NOMO-1 treated with DMSO at 0.1 percent for 48 hours (cell line): ENCODE data around the gene NANOGP8.
"Not testable (repeated sequence)": the region's sequence is repeated elsewhere in the genome, so short reads cannot be mapped to it uniquely, and the experiment has no call there.

ENCODE experiments used
- DNase-seq: peaks from one replicate; lab custom pipeline; 2025; ENCODE audit not compliant: unreplicated experiment; lab: John Stamatoyannopoulos, UW

Gene NANOGP8

GRCh38 chr15:35085176-35085919 lies at the start of gene NANOGP8:
Gene NANOGP8 (minus strand): TSS chr15:35085295. CDS start chr15:35085110, 185 bp downstream.
- DNase-seq, result not testable (repeated sequence)

GRCh38 chr15:35134299-35134698 lies 49.2 kb upstream of the NANOGP8 start:
- no peak for DNase-seq

GRCh38 chr15:35130245-35130644 lies 45.1 kb upstream of the NANOGP8 start:
- no peak for DNase-seq

GRCh38 chr15:35129361-35129760 lies 44.3 kb upstream of the NANOGP8 start:
- no peak for DNase-seq

- DNase-seq, result no peak
These were observed 42.6 kb upstream of the NANOGP8 start for GRCh38 chr15:35127717-35128116.

- no peak for DNase-seq
These were observed 41.1 kb upstream of the NANOGP8 start for GRCh38 chr15:35126236-35126635.

- no peak for DNase-seq
These were observed 38.6 kb upstream of the NANOGP8 start for GRCh38 chr15:35123743-35124142.

- no peak for DNase-seq
These were observed 36.7 kb upstream of the NANOGP8 start for GRCh38 chr15:35121611-35122359.

- DNase-seq, result no peak
These were observed 35.1 kb upstream of the NANOGP8 start for GRCh38 chr15:35120173-35120572.

- DNase-seq, result no peak
These were observed 33.9 kb upstream of the NANOGP8 start for GRCh38 chr15:35118960-35119359.

- DNase-seq, result no peak
These were observed 32.6 kb upstream of the NANOGP8 start for GRCh38 chr15:35117543-35118265.

- no peak for DNase-seq
These were observed 30.1 kb upstream of the NANOGP8 start for GRCh38 chr15:35115155-35115725.

- DNase-seq, result no peak
These were observed 27.3 kb upstream of the NANOGP8 start for GRCh38 chr15:35112346-35112745.

- DNase-seq, result no peak
These were observed 26.8 kb upstream of the NANOGP8 start for GRCh38 chr15:35111861-35112260.

GRCh38 chr15:35108453-35108852 lies 23.4 kb upstream of the NANOGP8 start:
- no peak for DNase-seq

- no peak for DNase-seq
These were observed 22.5 kb upstream of the NANOGP8 start for GRCh38 chr15:35107561-35107960.

GRCh38 chr15:35107122-35107521 lies 22.0 kb upstream of the NANOGP8 start:
- DNase-seq, result no peak

GRCh38 chr15:35104526-35105147 lies 19.5 kb upstream of the NANOGP8 start:
- DNase-seq, result no peak

GRCh38 chr15:35102186-35102585 lies 17.1 kb upstream of the NANOGP8 start:
- DNase-seq, result no peak

GRCh38 chr15:35101335-35101734 lies 16.2 kb upstream of the NANOGP8 start:
- DNase-seq, result no peak

GRCh38 chr15:35098737-35099136 lies 13.6 kb upstream of the NANOGP8 start:
- DNase-seq, result no peak
